Measurements from ENCODE around the gene TSPAN32. TPM values are rescaled to one million over a fixed set of nuclear protein-coding genes. Genes with fewer than 3 reads are reported as not detected.

The TSPAN32 gene
- total RNA-seq, 2 donors from 2014 or later = 0.40 to 0.62 TPM

DNA sequence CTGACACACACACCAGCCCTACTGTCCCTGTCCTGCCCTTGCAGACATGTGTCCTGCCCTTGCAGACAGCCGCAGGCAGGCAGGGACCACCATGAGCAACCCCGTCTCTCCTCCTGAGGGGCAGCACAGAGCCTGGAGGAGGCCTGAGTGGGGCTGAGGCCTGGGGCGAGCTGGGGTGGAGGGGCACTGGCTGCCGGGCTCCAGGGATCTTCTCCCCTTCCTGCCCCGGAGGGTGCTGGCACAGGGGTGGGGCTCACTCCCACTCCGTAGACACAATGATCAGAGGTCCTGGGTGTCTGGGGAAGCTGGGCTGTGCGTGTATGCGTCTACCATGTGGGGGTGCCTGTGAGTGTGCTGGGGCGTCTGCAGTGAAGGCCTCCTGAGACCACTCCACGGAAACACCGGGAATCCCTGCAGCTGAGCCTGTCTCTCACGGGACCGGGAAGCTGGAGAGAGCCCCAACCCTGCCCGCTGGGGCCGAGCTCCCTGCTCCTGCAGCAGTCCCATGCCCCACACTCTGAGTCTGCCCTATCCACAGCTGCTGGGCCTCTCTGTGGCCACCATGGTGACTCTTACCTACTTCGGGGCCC, 588 bp downstream of the TSPAN32 start:
- peak overlapping the region; percentile 13 for H3K4me3 ChIP-seq
- H3K27ac ChIP-seq = no peak overlapping the region
- H3K9me3 ChIP-seq = no peaks in the 10 kb centered on the region
- peaks cover 3% of the 10 kb centered on the region for H3K4me1 ChIP-seq
- H3K9ac ChIP-seq (ENCODE audit: low read depth in 2 of 2, low read length in 2 of 2) = peak overlapping the region; percentile 32 to 50
- peak; percentile 17 for DNase-seq
- no peaks in the 10 kb centered on the region for H3K27me3 ChIP-seq
- H3K36me3 ChIP-seq = no peaks in the 10 kb centered on the region
- TF ChIP-seq, protein P1, sequence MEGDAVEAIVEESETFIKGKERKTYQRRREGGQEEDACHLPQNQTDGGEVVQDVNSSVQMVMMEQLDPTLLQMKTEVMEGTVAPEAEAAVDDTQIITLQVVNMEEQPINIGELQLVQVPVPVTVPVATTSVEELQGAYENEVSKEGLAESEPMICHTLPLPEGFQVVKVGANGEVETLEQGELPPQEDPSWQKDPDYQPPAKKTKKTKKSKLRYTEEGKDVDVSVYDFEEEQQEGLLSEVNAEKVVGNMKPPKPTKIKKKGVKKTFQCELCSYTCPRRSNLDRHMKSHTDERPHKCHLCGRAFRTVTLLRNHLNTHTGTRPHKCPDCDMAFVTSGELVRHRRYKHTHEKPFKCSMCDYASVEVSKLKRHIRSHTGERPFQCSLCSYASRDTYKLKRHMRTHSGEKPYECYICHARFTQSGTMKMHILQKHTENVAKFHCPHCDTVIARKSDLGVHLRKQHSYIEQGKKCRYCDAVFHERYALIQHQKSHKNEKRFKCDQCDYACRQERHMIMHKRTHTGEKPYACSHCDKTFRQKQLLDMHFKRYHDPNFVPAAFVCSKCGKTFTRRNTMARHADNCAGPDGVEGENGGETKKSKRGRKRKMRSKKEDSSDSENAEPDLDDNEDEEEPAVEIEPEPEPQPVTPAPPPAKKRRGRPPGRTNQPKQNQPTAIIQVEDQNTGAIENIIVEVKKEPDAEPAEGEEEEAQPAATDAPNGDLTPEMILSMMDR (IDR thresholded peaks at IDR 0.05) = no peak
- intact Hi-C loops (cut with DNase I) = no loop called here

DNA sequence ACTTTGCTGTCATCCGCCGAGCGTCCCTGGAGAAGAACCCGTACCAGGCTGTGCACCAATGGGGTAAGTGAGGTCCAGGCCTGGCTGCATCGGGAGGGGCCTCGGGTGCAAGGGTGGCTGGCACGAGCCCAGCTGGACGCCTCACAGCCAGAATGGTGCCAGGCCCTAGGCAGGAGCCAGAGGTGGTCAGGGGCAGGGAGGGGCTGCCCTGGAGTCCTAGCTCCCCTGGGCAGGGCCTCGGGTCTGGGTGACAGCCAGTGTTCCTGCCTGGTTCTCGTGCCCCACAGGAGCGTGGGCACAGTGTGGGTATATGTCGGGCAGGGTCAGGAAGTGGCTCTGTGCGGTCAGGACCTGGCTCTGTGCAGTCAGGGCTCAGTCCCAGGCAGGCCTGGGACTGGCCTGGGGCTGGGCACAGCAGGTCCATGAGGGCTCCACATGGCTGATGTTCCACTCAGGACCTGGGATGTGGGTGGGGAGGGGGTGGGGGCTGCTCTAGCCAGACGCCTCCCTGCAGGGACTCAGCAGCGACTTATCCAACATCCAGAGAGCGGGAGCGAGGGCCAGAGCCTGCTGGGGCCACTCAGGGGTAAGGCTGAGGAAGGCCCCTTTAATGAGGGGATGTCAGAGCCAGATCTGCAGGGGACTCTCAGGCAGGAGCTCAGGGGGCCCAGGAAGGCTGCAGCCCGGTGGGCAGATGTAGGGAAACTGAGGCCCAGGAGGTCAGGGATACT, 1.2 kb downstream of the TSPAN32 start:
- H3K27me3 ChIP-seq = no peaks in the 10 kb centered on the region
- H3K4me1 ChIP-seq = peaks cover 3% of the 10 kb centered on the region
- DNase-seq = peak; percentile 16
- H3K4me3 ChIP-seq = no peak overlapping the region
- TF ChIP-seq, protein P1 (IDR thresholded peaks at IDR 0.05) = no peak
- intact Hi-C loops (cut with DNase I) = no loop called here
- no peaks in the 10 kb centered on the region for H3K9me3 ChIP-seq
- no peaks in the 10 kb centered on the region for H3K36me3 ChIP-seq
- H3K9ac ChIP-seq (ENCODE audit: low read depth in 2 of 2, low read length in 2 of 2) = peak overlapping the region in 1 of 2 donors; percentile 50
- H3K27ac ChIP-seq = no peak overlapping the region

DNA sequence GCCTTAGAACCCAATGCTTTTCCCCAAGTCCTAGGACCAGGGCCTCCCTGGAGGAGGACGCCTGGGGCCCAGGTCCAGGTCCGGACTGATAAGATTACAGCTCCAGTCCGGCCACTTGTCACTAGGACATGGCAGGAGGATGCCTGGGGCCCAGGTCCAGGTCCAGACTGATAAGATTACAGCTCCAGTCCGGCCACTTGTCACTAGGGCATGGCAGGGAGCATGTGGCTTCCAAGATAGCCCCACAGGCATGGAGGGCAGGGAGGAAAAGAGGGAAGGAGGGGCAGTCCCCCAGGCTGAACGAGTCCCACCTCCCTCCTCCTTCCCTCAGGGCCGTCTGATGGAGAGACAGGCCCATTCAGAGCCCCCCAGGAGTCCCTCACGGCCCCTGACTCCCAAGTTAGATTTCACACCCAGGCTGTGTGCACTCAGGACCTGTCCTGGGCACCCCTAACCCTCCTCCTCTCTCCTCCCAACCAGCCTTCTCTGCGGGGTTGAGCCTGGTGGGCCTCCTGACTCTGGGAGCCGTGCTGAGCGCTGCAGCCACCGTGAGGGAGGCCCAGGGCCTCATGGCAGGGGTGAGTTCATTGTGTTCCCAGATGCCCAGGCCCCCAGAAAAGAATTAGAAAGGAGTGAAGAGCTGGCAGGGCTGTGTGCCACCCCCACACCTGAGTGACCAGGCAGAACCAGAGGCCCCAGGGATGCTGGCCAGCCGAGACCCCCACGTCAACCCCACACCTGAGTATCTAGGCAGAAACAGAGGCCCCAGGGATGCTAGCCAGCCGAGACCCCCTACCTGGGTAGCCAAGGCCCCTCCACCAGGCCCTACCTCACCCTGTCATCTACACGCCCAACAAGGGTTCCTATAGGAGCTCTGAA, 2.1 kb downstream of the TSPAN32 start:
- intact Hi-C loops (cut with DNase I) = no loop called here
- Histone ChIP-seq H3K36me3 (no peaks in the 10 kb centered on the region), H3K27ac (no peak overlapping the region), H3K9me3 (no peaks in the 10 kb centered on the region), H3K27me3 (no peaks in the 10 kb centered on the region), H3K4me1 (peaks cover 3% of the 10 kb centered on the region), H3K9ac (ENCODE audit: low read depth in 2 of 2, low read length in 2 of 2) (no peak overlapping the region), H3K4me3 (no peak overlapping the region)
- DNase-seq = peak; percentile 17
- TF ChIP-seq, protein P1 (IDR thresholded peaks at IDR 0.05) = no peak

GRCh38 chr11:2304506-2305139, 2.8 kb downstream of the TSPAN32 start:
- no peak overlapping the region for H3K27ac ChIP-seq
- peaks cover 3% of the 10 kb centered on the region for H3K4me1 ChIP-seq
- no peak overlapping the region for H3K4me3 ChIP-seq
- intact Hi-C loops (cut with DNase I) = loop anchor here (1.0 kb wide), 1 partner anchor 116 kb away; no protein-coding TSS in a partner anchor
- DNase-seq = peak; percentile 18
- H3K9ac ChIP-seq (ENCODE audit: low read depth in 2 of 2, low read length in 2 of 2) = no peak overlapping the region
- H3K36me3 ChIP-seq = no peaks in the 10 kb centered on the region
- no peaks in the 10 kb centered on the region for H3K9me3 ChIP-seq
- H3K27me3 ChIP-seq = no peaks in the 10 kb centered on the region
- TF ChIP-seq, protein P1 (IDR thresholded peaks at IDR 0.05) = no peak
